ENCODE results near the gene ST3GAL4. TPM values are rescaled to one million over a fixed set of nuclear protein-coding genes. Genes with fewer than 3 reads are reported as not detected.

Gene ST3GAL4
- total RNA-seq, 2 donors from 2014 or later, result 27.7 to 98.0 TPM

DNA sequence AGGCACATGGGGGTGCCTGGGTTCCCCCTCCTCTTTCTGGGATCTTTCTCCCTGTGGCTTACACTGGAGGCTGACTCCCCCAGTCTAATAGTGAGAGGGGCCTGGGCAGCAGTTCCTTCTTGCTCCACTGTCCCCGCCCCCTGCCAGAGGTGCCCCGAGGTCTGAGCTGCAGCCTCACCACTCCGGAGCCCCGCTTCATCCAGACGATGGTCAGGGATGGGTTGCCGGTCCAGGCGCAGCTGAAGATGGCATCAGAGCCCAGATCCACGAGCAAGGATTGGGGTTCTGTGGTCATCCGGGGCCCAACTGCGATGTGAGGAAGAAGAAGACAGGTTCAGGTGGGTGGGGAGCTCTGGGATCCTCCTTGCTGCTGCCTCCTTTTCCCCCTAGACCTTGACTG is 91.1 kb downstream of the ST3GAL4 start:
- no peak for TF ChIP-seq CTCF (IDR thresholded peaks at IDR 0.05)
- H3K4me1 ChIP-seq (ENCODE audit: control insufficient read depth in 1 of 2, low read depth in 2 of 2), result no peaks in the 10 kb centered on the region
- no peaks in the 10 kb centered on the region for H3K36me3 ChIP-seq
- no peaks in the 10 kb centered on the region for H3K27me3 ChIP-seq (replicated peaks; ENCODE audit: insufficient read depth)
- no peak overlapping the region for H3K4me3 ChIP-seq
- DNase-seq (ENCODE audit: low spot score), result no peak
- no peak for ATAC-seq (ENCODE audit: insufficient number of reproducible peaks, low FRiP score, low read depth)
- no peaks in the 10 kb centered on the region for H3K9me3 ChIP-seq
- no peak overlapping the region for H3K27ac ChIP-seq

- H3K36me3 ChIP-seq, result no peaks in the 10 kb centered on the region
- TF ChIP-seq CTCF (IDR thresholded peaks at IDR 0.05), result no peak
- no peak for ATAC-seq (ENCODE audit: insufficient number of reproducible peaks, low FRiP score, low read depth)
- no peak overlapping the region for H3K27ac ChIP-seq
- no peaks in the 10 kb centered on the region for H3K27me3 ChIP-seq (replicated peaks; ENCODE audit: insufficient read depth)
- H3K4me3 ChIP-seq, result no peak overlapping the region
- H3K4me1 ChIP-seq (ENCODE audit: control insufficient read depth in 1 of 2, low read depth in 2 of 2), result no peaks in the 10 kb centered on the region
- DNase-seq (ENCODE audit: low spot score), result no peak
- H3K9me3 ChIP-seq, result no peaks in the 10 kb centered on the region
These were observed 94.7 kb downstream of the ST3GAL4 start for GRCh38 chr11:126450198-126450597.

DNA sequence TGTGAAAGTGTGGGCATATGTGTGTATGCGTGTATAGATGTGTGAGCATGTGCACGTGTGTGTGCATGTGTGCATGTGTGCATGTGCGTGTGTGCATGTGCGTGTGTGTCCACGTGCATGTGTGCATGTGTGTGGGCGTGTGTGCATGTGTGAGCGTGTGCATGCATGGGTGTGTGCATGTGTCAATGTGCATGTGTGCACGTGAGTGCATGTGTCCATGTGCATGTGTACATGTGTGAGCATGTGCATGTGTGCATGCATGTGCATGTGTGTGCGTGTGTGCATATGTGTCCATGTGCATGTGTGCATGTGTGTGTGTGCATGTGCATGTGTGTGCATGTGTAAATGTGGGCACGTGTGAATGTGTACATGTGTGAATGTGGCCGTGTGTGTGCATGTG is 95.3 kb downstream of the ST3GAL4 start:
- no peak overlapping the region for H3K4me3 ChIP-seq
- TF ChIP-seq CTCF (IDR thresholded peaks at IDR 0.05), result no peak
- ATAC-seq (ENCODE audit: insufficient number of reproducible peaks, low FRiP score, low read depth) (no peak), DNase-seq (ENCODE audit: low spot score) (no peak)
- H3K27ac ChIP-seq, result no peak overlapping the region
- no peaks in the 10 kb centered on the region for H3K9me3 ChIP-seq
- H3K36me3 ChIP-seq, result no peaks in the 10 kb centered on the region
- no peaks in the 10 kb centered on the region for H3K27me3 ChIP-seq (replicated peaks; ENCODE audit: insufficient read depth)
- no peaks in the 10 kb centered on the region for H3K4me1 ChIP-seq (ENCODE audit: control insufficient read depth in 1 of 2, low read depth in 2 of 2)

GRCh38 chr11:126451211-126451802 is 95.8 kb downstream of the ST3GAL4 start:
- no peak overlapping the region for H3K4me3 ChIP-seq
- no peak for ATAC-seq (ENCODE audit: insufficient number of reproducible peaks, low FRiP score, low read depth)

More at GRCh38 chr11:126451211-126451802, 95.8 kb downstream of the ST3GAL4 start:
- Histone ChIP-seq H3K27me3 (replicated peaks; ENCODE audit: insufficient read depth) (no peaks in the 10 kb centered on the region), H3K27ac (no peak overlapping the region), H3K36me3 (no peaks in the 10 kb centered on the region), H3K9me3 (no peaks in the 10 kb centered on the region), H3K4me1 (ENCODE audit: control insufficient read depth in 1 of 2, low read depth in 2 of 2) (no peaks in the 10 kb centered on the region)
- no peak for DNase-seq (ENCODE audit: low spot score)
- no peak for TF ChIP-seq CTCF (IDR thresholded peaks at IDR 0.05)
